WTC11 (cell line): ENCODE data around the gene ADAMTS7. TPM values are rescaled to one million over a fixed set of nuclear protein-coding genes. Genes with fewer than 3 reads are reported as not detected.
"Not testable (repeated sequence)": the region's sequence is repeated elsewhere in the genome, so short reads cannot be mapped to it uniquely, and the experiment has no call there.

Source experiments
- ATAC-seq: fragments of 200-7000 bp; cut with Tn5 transposase; 2 replicates; pipeline ENCODE4 v1.10.0; 2021; ENCODE audit warnings: mild to moderate bottlenecking, moderate library complexity
- CTCF ChIA-PET: fragments of 300-600 bp; sonication (Branson Sonifier 250); formaldehyde crosslinking; loops from one replicate; lab custom pipeline; 2021; ENCODE audit warnings: antibody characterized with exemption; lab: Charles Lee
- POLR2A ChIA-PET: fragments of 350-600 bp; sonication (Branson Sonifier 250); formaldehyde crosslinking; loops from one replicate; lab custom pipeline; 2021; ENCODE audit warnings: antibody characterized with exemption; lab: Charles Lee
- DNase-seq: peaks from one replicate; pipeline ENCODE4 v3.0.0; 2021; ENCODE audit warnings: low spot score
- H3K27ac Mint-ChIP-seq: 2 replicates; pipeline ENCODE4 v1.8.0; 2021; ENCODE audit warnings: mixed read lengths
- H3K27me3 Mint-ChIP-seq: 2 replicates; pipeline ENCODE4 v1.8.0; 2021; ENCODE audit warnings: low read depth, mild to moderate bottlenecking, moderate library complexity, mixed read lengths
- H3K36me3 Mint-ChIP-seq: 2 replicates; pipeline ENCODE4 v1.8.0; 2021; ENCODE audit warnings: mixed read lengths
- H3K4me1 Mint-ChIP-seq: 2 replicates; pipeline ENCODE4 v1.8.0; 2022; ENCODE audit warnings: mixed read lengths
- H3K4me3 Mint-ChIP-seq: 2 replicates; pipeline ENCODE4 v1.8.0; 2021; ENCODE audit warnings: mild to moderate bottlenecking, moderate library complexity, mixed read lengths
- H3K9me3 Mint-ChIP-seq: 2 replicates; pipeline ENCODE4 v1.8.0; 2021; ENCODE audit warnings: mixed read lengths
- ATF1 ChIP-seq: sonication (generic); formaldehyde crosslinking; IDR thresholded peaks from 2 replicates; pipeline ENCODE4 v1.8.1; 2023; ENCODE audit warnings: mild to moderate bottlenecking, moderate library complexity, missing genetic modification reagents
- CREB1 ChIP-seq: sonication (generic); formaldehyde crosslinking; IDR thresholded peaks from 2 replicates; pipeline ENCODE4 v1.8.0; 2023; ENCODE audit warnings: mild to moderate bottlenecking, missing genetic modification reagents
- GTF2I ChIP-seq: fragments of 250-450 bp; sonication (Bioruptor Pico); conservative IDR thresholded peaks from 2 replicates; pipeline ENCODE4 v1.4.0; 2021; ENCODE audit warnings: mild to moderate bottlenecking
- IRF2 ChIP-seq: sonication (generic); formaldehyde crosslinking; IDR thresholded peaks from 2 replicates; pipeline ENCODE4 v1.8.0; 2022; ENCODE audit warnings: low read depth, missing genetic modification reagents, borderline replicate concordance
- KAT7 ChIP-seq: sonication (generic); formaldehyde crosslinking; IDR thresholded peaks from 2 replicates; pipeline ENCODE4 v1.8.1; 2023; ENCODE audit warnings: missing genetic modification reagents, mild to moderate bottlenecking, borderline replicate concordance
- SMAD4 ChIP-seq: sonication (generic); formaldehyde crosslinking; IDR thresholded peaks from 2 replicates; pipeline ENCODE4 v1.8.0; 2022; ENCODE audit warnings: mild to moderate bottlenecking, missing genetic modification reagents
- TCF7 ChIP-seq: sonication (generic); formaldehyde crosslinking; IDR thresholded peaks from 2 replicates; pipeline ENCODE4 v1.8.0; 2022; ENCODE audit warnings: mild to moderate bottlenecking, low read depth, missing genetic modification reagents, moderate library complexity
- TEAD1 ChIP-seq: sonication (generic); formaldehyde crosslinking; IDR thresholded peaks from 2 replicates; pipeline ENCODE4 v1.8.0; 2022; ENCODE audit warnings: mild to moderate bottlenecking, missing genetic modification reagents
- TEAD4 ChIP-seq: sonication (generic); formaldehyde crosslinking; IDR thresholded peaks from 2 replicates; pipeline ENCODE4 v1.8.0; 2022; ENCODE audit warnings: mild to moderate bottlenecking, missing genetic modification reagents
- ZNF263 ChIP-seq: sonication (generic); formaldehyde crosslinking; IDR thresholded peaks from 2 replicates; pipeline ENCODE4 v1.8.1; 2022; ENCODE audit warnings: low read depth, mild to moderate bottlenecking, moderate library complexity, missing genetic modification reagents
- total RNA-seq: library from RNA; stranded (reverse); gene quantifications from 3 replicates; pipeline ENCODE4 v1.2.3, GENCODE V29; 2021
- TF ChIP-seq, protein P1 (sequence below): sonication (generic); formaldehyde crosslinking; IDR thresholded peaks from 2 replicates; pipeline ENCODE4 v1.8.1; 2022; ENCODE audit warnings: low read depth, mild to moderate bottlenecking, moderate library complexity, missing genetic modification reagents, borderline replicate concordance
- TF ChIP-seq, protein P2 (sequence below): sonication (generic); formaldehyde crosslinking; IDR thresholded peaks from 2 replicates; pipeline ENCODE4 v1.8.1; 2022; ENCODE audit warnings: mild to moderate bottlenecking, moderate library complexity, missing genetic modification reagents
- TF ChIP-seq, protein P3 (sequence below): sonication (generic); formaldehyde crosslinking; IDR thresholded peaks from 2 replicates; pipeline ENCODE4 v1.8.1; 2023; ENCODE audit warnings: mild to moderate bottlenecking, missing genetic modification reagents

ADAMTS7 gene
- total RNA-seq, 1 experiment from 2014 or later: 70.3 TPM

DNA sequence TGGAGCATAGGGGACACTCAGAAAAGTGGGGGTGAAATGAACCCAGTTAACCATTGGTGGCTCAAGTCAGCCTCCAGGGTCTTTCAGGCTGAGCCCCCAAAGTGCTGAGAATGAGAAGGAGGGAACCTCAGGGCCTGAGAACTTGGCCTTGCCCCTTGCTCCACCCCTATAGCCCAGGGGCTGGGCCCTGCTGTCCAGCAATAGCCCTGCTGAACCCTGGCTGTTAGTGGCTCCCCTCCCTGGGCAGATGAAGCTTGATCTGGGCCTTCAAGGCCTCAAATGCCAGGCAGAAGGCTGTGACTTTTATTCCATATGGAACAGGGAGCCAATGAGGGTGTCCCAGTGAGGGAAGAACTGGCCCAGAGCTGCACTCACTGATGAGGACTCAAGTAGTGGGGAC is 16.2 kb downstream of the ADAMTS7 start:
- ATAC-seq: no peak
- Mint-ChIP-seq H3K4me3 (no peak overlapping the region), H3K36me3 (peaks cover 16% of the 10 kb centered on the region), H3K9me3 (no peaks in the 10 kb centered on the region), H3K27ac (no peak overlapping the region), H3K4me1 (no peaks in the 10 kb centered on the region), H3K27me3 (no peaks in the 10 kb centered on the region)
- ChIA-PET POLR2A (no interaction called here), CTCF (interaction anchor here (0.9 to 2.0 kb wide), 2 partner anchors 9 to 13 kb away, joined by 3 to 9 read pairs; no protein-coding TSS in a partner anchor)
- TF ChIP-seq KAT7 (no peak), SMAD4 (CRISPR knock-in tag) (no peak), ZNF263 (CRISPR knock-in tag) (no peak), CREB1 (no peak), TCF7 (no peak), GTF2I (CRISPR knock-in tag) (no peak)
- TF ChIP-seq, protein P1, sequence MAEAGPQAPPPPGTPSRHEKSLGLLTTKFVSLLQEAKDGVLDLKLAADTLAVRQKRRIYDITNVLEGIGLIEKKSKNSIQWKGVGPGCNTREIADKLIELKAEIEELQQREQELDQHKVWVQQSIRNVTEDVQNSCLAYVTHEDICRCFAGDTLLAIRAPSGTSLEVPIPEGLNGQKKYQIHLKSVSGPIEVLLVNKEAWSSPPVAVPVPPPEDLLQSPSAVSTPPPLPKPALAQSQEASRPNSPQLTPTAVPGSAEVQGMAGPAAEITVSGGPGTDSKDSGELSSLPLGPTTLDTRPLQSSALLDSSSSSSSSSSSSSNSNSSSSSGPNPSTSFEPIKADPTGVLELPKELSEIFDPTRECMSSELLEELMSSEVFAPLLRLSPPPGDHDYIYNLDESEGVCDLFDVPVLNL (CRISPR knock-in tag): no peak
- TF ChIP-seq, protein P2, sequence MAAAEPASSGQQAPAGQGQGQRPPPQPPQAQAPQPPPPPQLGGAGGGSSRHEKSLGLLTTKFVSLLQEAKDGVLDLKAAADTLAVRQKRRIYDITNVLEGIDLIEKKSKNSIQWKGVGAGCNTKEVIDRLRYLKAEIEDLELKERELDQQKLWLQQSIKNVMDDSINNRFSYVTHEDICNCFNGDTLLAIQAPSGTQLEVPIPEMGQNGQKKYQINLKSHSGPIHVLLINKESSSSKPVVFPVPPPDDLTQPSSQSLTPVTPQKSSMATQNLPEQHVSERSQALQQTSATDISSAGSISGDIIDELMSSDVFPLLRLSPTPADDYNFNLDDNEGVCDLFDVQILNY (CRISPR knock-in tag): no peak
- TF ChIP-seq, protein P3, sequence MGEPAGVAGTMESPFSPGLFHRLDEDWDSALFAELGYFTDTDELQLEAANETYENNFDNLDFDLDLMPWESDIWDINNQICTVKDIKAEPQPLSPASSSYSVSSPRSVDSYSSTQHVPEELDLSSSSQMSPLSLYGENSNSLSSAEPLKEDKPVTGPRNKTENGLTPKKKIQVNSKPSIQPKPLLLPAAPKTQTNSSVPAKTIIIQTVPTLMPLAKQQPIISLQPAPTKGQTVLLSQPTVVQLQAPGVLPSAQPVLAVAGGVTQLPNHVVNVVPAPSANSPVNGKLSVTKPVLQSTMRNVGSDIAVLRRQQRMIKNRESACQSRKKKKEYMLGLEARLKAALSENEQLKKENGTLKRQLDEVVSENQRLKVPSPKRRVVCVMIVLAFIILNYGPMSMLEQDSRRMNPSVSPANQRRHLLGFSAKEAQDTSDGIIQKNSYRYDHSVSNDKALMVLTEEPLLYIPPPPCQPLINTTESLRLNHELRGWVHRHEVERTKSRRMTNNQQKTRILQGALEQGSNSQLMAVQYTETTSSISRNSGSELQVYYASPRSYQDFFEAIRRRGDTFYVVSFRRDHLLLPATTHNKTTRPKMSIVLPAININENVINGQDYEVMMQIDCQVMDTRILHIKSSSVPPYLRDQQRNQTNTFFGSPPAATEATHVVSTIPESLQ: no peak
- no peak for DNase-seq

DNA sequence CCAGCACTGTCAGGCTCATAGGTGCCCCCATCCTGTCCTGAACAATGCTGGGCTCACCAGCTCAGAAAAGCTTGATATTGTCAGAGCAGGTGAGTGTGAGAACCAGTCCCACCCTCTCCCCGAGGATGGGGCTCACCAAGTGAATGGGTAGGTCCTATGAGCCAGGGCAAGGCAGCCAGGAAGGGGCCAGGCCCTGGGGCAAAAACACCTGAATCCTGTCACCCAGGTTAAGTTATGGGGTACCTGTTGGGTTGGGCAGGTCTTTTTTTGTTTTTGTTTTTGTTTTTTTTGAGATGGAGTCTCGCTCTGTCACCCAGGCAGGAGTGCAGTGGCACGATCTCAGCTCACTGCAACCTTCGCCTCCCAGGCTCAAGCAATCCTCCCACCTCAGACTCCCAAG is 16.8 kb downstream of the ADAMTS7 start:
- H3K36me3 Mint-ChIP-seq: peaks cover 18% of the 10 kb centered on the region
- CTCF ChIA-PET, DNase-seq, H3K27me3 Mint-ChIP-seq, H3K4me3 Mint-ChIP-seq, H3K27ac Mint-ChIP-seq, POLR2A ChIA-PET, ATAC-seq, H3K4me1 Mint-ChIP-seq, H3K9me3 Mint-ChIP-seq: not testable (repeated sequence)

DNA sequence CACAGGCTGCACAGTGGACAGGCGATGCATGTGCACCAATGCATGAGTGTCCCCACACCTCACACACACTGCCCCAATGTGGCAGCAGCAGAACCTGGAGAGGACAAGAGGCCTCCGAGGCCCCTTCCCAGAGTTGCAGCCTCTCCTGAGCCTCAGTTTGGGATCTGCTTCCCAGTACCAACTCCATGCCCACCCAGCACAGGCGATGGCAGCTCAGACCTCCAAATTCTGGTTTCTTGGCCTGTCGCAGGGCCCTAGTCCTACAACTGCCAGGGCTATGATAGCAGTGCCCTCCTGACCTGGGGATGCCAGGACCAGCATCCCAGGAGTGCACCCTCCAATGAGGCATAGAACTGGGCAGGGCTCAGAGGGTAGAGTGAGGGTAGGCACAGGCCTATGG is 19.9 kb downstream of the ADAMTS7 start:
- H3K4me3 Mint-ChIP-seq: no peak overlapping the region

DNA sequence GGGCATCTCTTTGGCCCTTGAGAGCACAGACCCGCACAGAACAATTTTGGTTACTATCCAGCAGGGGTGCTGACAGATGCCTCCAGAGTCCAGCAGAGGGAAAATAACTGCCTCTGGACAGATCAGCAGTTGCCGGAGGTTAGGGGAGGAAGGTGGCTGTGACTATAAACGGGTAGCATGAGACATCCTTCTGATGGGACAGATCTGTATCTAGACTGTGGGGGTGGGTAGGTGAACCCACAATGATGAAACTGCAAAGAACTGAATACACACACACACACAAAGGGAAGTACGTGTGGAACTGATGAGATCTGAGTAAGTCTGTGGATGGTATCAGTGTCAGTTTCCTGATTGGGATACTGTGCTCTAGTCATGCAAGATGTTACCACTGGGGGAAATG is 21.2 kb downstream of the ADAMTS7 start:
- DNase-seq: no peak
- TF ChIP-seq TEAD1 (CRISPR knock-in tag): no peak
- TF ChIP-seq IRF2 (CRISPR knock-in tag): no peak
- no peak for TF ChIP-seq ATF1 (CRISPR knock-in tag)
- TF ChIP-seq CREB1: no peak
- no peak for TF ChIP-seq KAT7
- ATAC-seq: no peak; the same call in 1 of the 2 replicates
- Mint-ChIP-seq H3K27ac (no peak overlapping the region), H3K4me1 (no peaks in the 10 kb centered on the region), H3K36me3 (peaks cover 36% of the 10 kb centered on the region), H3K4me3 (no peak overlapping the region), H3K27me3 (no peaks in the 10 kb centered on the region), H3K9me3 (no peaks in the 10 kb centered on the region)
- CTCF ChIA-PET: no interaction called here
- POLR2A ChIA-PET: no interaction called here

More for the DNA sequence above, 19.9 kb downstream of the ADAMTS7 start:
- DNase-seq (no peak), ATAC-seq (no peak)
- Mint-ChIP-seq H3K27me3 (no peaks in the 10 kb centered on the region), H3K36me3 (peaks cover 26% of the 10 kb centered on the region), H3K4me1 (no peaks in the 10 kb centered on the region), H3K27ac (no peak overlapping the region), H3K9me3 (no peaks in the 10 kb centered on the region)
- ChIA-PET CTCF (no interaction called here), POLR2A (no interaction called here)
- TF ChIP-seq, protein P3: no peak
- no peak for TF ChIP-seq TEAD4 (CRISPR knock-in tag)
